HG03378 (cell line): ENCODE data around the gene FARP2.
"Not testable (repeated sequence)": the region's sequence is repeated elsewhere in the genome, so short reads cannot be mapped to it uniquely, and the experiment has no call there.

Experiments
- ATAC-seq: cut with Tn5 transposase; IDR thresholded peaks from one replicate; pipeline ENCODE4 v1.9.1; 2021; ENCODE audit warnings: mild to moderate bottlenecking, moderate library complexity; ENCODE audit not compliant: unreplicated experiment

Gene FARP2

GRCh38 chr2:241364781-241365180 lies 8.7 kb downstream of the FARP2 start:
- ATAC-seq, result no peak

- no peak for ATAC-seq
Measured at GRCh38 chr2:241366678-241367077, 10.6 kb downstream of the FARP2 start.

- no peak for ATAC-seq
Measured at GRCh38 chr2:241368643-241369042, 12.6 kb downstream of the FARP2 start.

- ATAC-seq, result no peak
Measured at GRCh38 chr2:241372361-241372992, 16.4 kb downstream of the FARP2 start.

GRCh38 chr2:241373446-241373845 lies 17.4 kb downstream of the FARP2 start:
- ATAC-seq, result no peak

- ATAC-seq, result not testable (repeated sequence)
Measured at GRCh38 chr2:241373906-241374305, 17.8 kb downstream of the FARP2 start.

- no peak for ATAC-seq
Measured at GRCh38 chr2:241375300-241375699, 19.2 kb downstream of the FARP2 start.

GRCh38 chr2:241376808-241377207 lies 20.7 kb downstream of the FARP2 start:
- ATAC-seq, result no peak

GRCh38 chr2:241378816-241379215 lies 22.7 kb downstream of the FARP2 start:
- no peak for ATAC-seq

GRCh38 chr2:241379481-241380480 lies 23.7 kb downstream of the FARP2 start:
- no peak for ATAC-seq

- no peak for ATAC-seq
Measured at GRCh38 chr2:241381872-241382271, 25.8 kb downstream of the FARP2 start.

GRCh38 chr2:241385450-241385849 lies 29.4 kb downstream of the FARP2 start:
- ATAC-seq, result not testable (repeated sequence)

- no peak for ATAC-seq
Measured at GRCh38 chr2:241386519-241386918, 30.4 kb downstream of the FARP2 start.

GRCh38 chr2:241389697-241390096 lies 33.6 kb downstream of the FARP2 start:
- ATAC-seq, result no peak

- ATAC-seq, result no peak
Measured at GRCh38 chr2:241390301-241391206, 34.5 kb downstream of the FARP2 start.

GRCh38 chr2:241391892-241392665 lies 36.0 kb downstream of the FARP2 start:
- ATAC-seq, result no peak

GRCh38 chr2:241392753-241393152 lies 36.7 kb downstream of the FARP2 start:
- not testable (repeated sequence) for ATAC-seq

GRCh38 chr2:241393524-241394196 lies 37.6 kb downstream of the FARP2 start:
- ATAC-seq, result no peak

- not testable (repeated sequence) for ATAC-seq
Measured at GRCh38 chr2:241396809-241397208, 40.7 kb downstream of the FARP2 start.
